8988T (cell line): ENCODE data around the gene MCCC1.
A peak's percentile ranks its signal among the peaks of the same experiment; 100 is the strongest.
"Not testable (repeated sequence)": the region's sequence is repeated elsewhere in the genome, so short reads cannot be mapped to it uniquely, and the experiment has no call there.

ENCODE experiments used
- DNase-seq: peaks from one replicate; pipeline ENCODE4 v3.0.0; 2011

Gene MCCC1

GRCh38 chr3:183101040-183101439, 1.7 kb upstream of the MCCC1 start:
- not testable (repeated sequence) for DNase-seq

GRCh38 chr3:183100376-183100775, 1.1 kb upstream of the MCCC1 start:
- DNase-seq: no peak

GRCh38 chr3:183099838-183100204, 525 bp upstream of the MCCC1 start:
- no peak for DNase-seq

GRCh38 chr3:183098536-183099025, 715 bp downstream of the MCCC1 start:
- DNase-seq: no peak

GRCh38 chr3:183094711-183095110, 4.6 kb downstream of the MCCC1 start:
- no peak for DNase-seq

GRCh38 chr3:183092256-183092655, 7.0 kb downstream of the MCCC1 start:
- DNase-seq: no peak

- DNase-seq: no peak
These were observed 12.1 kb downstream of the MCCC1 start for GRCh38 chr3:183087184-183087583.

GRCh38 chr3:183085634-183086390, 13.5 kb downstream of the MCCC1 start:
- peak; percentile 45 for DNase-seq

GRCh38 chr3:183082355-183082915, 16.9 kb downstream of the MCCC1 start:
- DNase-seq: no peak

- DNase-seq: no peak
These were observed 17.7 kb downstream of the MCCC1 start for GRCh38 chr3:183081459-183082183.

GRCh38 chr3:183080628-183081027, 18.7 kb downstream of the MCCC1 start:
- DNase-seq: no peak

GRCh38 chr3:183074881-183075280, 24.4 kb downstream of the MCCC1 start:
- DNase-seq: no peak

- no peak for DNase-seq
These were observed 25.0 kb downstream of the MCCC1 start for GRCh38 chr3:183074261-183074660.

GRCh38 chr3:183073839-183074238, 25.5 kb downstream of the MCCC1 start:
- no peak for DNase-seq

- no peak for DNase-seq
These were observed 28.4 kb downstream of the MCCC1 start for GRCh38 chr3:183070892-183071291.

GRCh38 chr3:183069086-183069485, 30.2 kb downstream of the MCCC1 start:
- no peak for DNase-seq

GRCh38 chr3:183066891-183067290, 32.4 kb downstream of the MCCC1 start:
- DNase-seq: not testable (repeated sequence)

GRCh38 chr3:183064475-183064874, 34.8 kb downstream of the MCCC1 start:
- no peak for DNase-seq

GRCh38 chr3:183061391-183062172, 37.7 kb downstream of the MCCC1 start:
- no peak for DNase-seq

- DNase-seq: no peak
These were observed 40.9 kb downstream of the MCCC1 start for GRCh38 chr3:183058351-183058750.

- no peak for DNase-seq
These were observed 48.6 kb downstream of the MCCC1 start for GRCh38 chr3:183050706-183051105.

GRCh38 chr3:183046883-183047282, 52.4 kb downstream of the MCCC1 start:
- DNase-seq: no peak

GRCh38 chr3:183044547-183045229, 54.6 kb downstream of the MCCC1 start:
- DNase-seq: no peak
